GM18858 (cell line): ENCODE data around the gene FLOT2.
"Not testable (repeated sequence)": the region's sequence is repeated elsewhere in the genome, so short reads cannot be mapped to it uniquely, and the experiment has no call there.

Experiments
- ATAC-seq: cut with Tn5 transposase; IDR thresholded peaks from one replicate; pipeline ENCODE4 v1.9.1; 2021; ENCODE audit not compliant: unreplicated experiment

FLOT2 gene

GRCh38 chr17:28849281-28849680 lies 48.3 kb downstream of the FLOT2 start:
- ATAC-seq, result no peak

- not testable (repeated sequence) for ATAC-seq
Measured at GRCh38 chr17:28848667-28849066, 48.9 kb downstream of the FLOT2 start.

- not testable (repeated sequence) for ATAC-seq
Measured at GRCh38 chr17:28846699-28847098, 50.8 kb downstream of the FLOT2 start.

- ATAC-seq, result no peak
Measured at GRCh38 chr17:28846231-28846630, 51.3 kb downstream of the FLOT2 start.

GRCh38 chr17:28843816-28844148 lies 53.8 kb downstream of the FLOT2 start:
- no peak for ATAC-seq

- peak; percentile 47 for ATAC-seq
Measured at GRCh38 chr17:28842282-28843012, 55.1 kb downstream of the FLOT2 start, which contains the start of gene FAM222B. Gene FAM222B (minus strand): TSS chr17:28842790. CDS start chr17:28766667, 76,123 bp downstream.

- ATAC-seq, result no peak
Measured at GRCh38 chr17:28841901-28842281, 55.6 kb downstream of the FLOT2 start.

GRCh38 chr17:28839221-28839620 lies 58.3 kb downstream of the FLOT2 start:
- no peak for ATAC-seq

- not testable (repeated sequence) for ATAC-seq
Measured at GRCh38 chr17:28836541-28836940, 61.0 kb downstream of the FLOT2 start.

- no peak for ATAC-seq
Measured at GRCh38 chr17:28834420-28834819, 63.1 kb downstream of the FLOT2 start.
